ENCODE data around the gene GRAMD1C.

GRAMD1C gene

DNA sequence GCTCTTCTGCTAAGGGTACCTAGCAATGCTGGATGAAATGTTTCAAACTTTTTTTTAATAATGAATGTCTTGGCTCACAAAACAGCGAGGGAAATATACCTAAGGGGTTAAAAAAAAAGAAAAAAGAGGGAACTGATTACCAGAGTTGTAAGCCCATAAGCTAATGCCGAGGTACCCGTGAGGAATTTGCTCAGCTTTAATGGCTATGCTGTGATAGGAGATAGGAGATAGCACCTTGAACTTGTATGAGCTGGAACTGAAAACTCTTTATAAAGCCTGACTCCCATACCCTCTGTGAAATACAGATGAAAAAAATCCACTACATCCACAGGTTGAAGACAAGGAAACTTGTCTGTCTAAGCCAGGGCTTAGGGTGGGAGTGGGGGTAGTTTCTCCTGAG, 13.9 kb downstream of the GRAMD1C start:
- DNase-seq = no peak

DNA sequence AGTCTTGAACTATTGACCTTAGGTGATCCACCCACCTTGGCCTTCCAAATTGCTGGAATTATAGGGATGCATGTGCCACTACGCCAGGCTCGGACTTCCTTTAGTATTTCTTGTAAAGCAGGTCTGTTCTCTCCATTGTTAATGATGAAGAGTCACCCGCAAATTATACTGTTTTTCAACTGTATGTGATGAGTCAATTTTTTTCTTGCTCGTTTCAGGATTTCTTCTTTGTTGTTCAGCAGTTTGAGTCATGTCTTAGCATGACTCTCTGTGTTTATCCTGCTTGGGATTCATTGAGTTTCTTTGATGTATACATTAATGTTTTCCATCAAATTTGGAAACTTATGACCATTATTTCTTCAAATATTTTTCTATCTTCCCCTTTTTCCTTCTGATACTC, 28.9 kb downstream of the GRAMD1C start:
- no peak for DNase-seq

DNA sequence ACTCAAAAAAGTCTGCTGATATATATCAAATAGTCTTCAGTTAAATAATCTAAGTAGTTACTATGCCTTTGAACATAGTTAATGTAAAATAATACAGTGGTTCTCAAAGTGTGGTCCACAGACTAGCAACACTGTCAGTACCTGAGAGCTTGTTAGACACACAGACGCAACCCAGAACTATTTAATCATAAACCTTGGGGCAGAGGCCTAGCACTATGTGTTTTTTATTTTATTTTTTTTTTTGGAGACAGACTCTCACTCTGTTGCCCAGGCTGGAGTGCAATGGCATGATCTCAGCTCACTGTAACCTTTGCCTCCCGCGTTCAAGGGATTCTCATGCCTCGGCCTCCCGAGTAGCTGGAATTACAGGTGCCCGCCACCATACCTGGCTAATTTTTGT, 34.7 kb downstream of the GRAMD1C start:
- no peak for DNase-seq

DNA sequence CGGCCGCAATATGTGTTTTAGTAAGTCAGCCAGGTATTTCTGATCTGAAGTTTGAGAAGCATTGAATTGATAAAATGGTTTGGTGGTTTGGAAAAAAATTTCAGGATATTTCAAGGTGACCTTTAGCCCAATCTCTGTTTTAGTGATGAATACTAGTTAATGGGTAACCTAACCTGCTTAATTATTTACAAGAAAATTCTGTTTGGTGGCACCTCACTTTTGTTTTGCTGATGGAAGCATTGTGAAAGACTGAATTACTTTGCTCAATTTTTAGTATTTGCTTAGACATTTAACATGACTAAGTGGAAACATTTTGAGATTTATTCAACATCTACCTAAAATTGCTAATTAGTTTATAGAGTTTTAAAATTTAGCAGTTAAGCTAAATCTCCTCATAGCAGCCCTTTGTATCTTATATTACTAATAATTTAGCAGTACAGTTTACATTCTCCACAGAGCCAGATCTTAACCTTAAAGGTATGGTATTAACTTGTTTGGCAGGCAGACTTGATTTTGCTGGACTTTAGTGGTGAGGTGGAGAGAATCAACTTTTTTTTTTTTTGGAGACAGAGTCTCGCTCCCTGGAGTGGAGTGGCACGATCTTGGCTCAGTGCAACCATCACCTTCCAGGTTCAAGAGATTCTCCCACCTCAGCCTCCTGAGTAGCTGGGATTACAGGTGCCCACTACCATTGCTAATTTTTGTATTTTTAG, 35.4 kb downstream of the GRAMD1C start:
- DNase-seq = no peak

DNA sequence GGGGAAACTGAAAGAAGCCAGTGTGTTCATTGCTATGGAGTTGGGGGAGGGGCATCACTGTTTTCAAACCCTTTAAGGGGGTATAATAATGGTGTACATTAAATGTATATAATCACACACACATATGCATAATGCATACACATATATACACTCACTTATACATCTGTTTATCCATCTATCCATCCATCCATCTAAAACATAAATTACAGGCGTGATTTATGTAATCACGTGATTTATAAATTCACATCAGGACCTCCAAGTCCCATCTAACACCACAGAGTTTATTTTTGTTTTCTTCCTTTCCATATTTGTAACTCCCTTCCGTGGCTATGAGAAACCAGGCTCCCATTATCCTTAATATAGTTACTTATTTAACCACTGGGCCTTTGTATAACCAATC, 39.8 kb downstream of the GRAMD1C start:
- DNase-seq = no peak

DNA sequence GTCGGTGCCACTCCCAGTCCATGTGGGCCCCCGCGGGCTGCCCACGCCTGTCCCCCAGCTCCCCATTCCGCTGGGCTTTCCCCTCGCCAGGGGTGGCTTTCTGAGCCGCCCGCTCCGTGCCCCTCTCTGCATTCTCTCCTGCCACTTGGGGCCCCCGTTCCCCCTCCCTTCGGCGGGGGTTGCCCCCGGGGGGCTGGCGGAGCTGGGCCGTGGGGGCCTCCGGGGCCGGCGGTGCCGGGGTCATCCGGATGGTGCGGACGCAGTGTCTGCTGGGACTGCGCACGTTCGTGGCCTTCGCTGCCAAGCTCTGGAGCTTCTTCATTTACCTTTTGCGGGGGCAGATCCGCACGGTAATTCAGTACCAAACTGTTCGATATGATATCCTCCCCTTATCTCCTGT, 46.5 kb downstream of the GRAMD1C start:
- DNase-seq = no peak

DNA sequence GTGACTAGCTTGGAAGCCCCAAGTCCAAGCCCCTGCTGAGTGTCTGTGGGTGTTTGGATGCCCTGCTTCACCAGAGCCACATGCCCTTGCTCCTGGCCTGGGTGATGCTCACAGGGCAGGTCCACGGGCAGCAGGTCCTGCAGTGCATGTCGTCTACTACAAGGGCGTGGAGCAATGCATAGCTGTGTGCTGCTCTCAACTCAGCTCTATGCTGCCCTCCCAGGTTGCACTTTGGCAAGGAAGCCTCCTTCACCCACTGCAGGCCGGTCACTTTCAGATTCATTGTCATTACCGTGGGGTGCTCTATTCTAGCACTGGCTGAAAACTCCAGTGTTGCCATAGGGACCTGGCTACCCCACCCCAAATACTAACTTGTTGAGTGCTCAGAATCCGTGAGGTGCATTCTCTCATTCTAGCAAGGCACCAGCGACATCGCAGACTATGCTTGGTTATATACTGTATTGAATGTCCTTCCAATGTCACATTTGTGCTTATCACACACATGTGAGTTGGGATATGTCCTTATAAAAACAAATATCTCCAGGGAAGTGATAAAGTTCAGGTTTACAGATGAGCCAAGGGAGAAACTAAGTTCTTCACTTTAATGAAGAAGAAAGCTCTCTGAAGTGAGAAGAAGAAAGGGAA, 51.8 kb downstream of the GRAMD1C start:
- no peak for DNase-seq

DNA sequence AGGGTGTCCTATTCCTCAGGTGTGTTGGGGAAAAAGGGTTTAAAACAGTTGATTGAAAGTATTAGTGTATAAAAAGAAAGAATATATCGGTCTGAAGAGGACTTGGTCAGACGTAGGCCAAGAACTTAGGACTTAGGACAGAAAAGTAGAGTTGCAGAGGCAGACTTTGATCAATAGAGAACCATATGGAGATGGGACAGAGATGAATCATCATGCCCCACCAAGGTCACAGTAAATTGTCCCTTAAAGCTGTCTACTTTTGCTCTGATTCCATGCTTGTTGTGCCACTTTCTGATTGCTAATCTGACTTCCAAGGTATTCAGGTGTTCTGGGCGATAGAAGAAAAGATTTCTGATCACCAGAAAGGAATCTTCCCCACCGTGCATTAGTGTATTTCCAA, 56.3 kb downstream of the GRAMD1C start:
- DNase-seq = no peak

DNA sequence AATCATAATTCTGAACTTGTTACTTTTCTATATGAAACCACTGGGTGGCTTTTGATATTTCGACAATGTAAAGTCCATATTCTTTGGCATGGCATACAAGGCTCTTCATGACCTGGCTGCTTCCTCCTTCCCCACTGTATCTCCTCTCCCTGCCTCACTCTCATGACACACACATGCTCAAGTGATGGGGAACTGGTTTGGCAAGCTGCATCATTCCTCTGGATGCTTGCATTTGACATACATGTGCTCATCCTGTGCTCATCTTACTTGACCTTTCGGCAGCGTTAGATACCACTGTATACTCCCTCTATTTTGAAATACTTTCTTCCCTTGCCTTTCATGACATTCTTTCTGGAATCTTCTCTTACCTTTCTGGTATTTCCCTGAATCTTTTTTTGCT, 57.4 kb downstream of the GRAMD1C start:
- no peak for DNase-seq

DNA sequence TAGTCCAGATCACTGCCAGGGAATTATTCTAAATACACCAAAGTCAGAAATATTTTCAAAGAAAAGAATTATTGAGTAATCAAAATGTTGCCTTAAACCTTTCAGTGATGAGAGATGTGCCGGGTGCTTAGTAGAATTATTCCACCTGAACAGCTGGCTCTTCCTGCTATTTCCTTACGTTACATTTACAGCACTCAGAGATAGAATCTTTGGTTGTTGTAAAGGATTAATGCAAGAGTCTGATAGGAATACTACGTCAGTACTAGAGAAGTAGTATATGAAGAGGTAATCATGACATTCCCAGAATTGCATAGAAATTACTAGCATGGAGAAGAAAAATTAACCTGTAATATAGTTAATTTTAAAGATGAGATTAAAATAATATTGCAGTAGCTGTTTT, 58.3 kb downstream of the GRAMD1C start:
- DNase-seq = no peak

DNA sequence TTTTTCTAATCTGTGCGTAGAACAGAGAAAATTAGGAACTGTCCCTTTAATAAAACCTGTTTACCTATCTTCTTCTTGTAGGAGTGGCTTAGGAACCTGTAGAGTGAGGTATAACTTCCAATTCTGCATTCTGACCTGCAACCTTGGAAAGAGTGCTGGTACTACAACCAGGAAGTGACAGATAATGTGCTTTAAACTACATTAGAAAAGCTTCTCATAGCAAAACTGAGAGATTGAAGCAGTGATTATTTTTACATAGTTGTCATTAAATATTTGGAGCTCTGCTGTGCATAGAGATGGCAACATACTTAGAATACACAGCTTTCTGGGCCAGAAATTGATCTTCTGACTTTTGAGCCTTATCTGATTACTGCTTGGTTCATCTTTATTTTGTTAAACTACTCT, 58.8 kb downstream of the GRAMD1C start:
- DNase-seq = no peak

DNA sequence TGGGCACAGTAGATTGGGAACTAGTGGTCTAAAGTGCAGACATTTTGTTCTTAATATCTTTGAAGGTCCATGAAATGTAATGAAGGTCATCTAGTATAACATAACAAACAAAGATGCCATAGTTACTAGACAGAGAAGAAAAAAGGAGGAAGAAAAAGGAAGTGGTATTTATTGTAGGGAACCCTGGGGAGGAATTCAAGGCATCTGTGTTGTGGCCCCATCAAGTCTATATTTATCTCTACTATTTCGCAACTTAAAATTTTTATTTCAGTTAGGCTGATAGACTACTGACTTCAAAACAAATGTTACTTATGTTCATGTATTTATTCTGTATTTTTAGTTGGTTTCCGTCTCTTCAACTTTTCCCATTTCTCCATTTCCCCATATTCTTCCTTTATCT, 60.3 kb downstream of the GRAMD1C start:
- no peak for DNase-seq

DNA sequence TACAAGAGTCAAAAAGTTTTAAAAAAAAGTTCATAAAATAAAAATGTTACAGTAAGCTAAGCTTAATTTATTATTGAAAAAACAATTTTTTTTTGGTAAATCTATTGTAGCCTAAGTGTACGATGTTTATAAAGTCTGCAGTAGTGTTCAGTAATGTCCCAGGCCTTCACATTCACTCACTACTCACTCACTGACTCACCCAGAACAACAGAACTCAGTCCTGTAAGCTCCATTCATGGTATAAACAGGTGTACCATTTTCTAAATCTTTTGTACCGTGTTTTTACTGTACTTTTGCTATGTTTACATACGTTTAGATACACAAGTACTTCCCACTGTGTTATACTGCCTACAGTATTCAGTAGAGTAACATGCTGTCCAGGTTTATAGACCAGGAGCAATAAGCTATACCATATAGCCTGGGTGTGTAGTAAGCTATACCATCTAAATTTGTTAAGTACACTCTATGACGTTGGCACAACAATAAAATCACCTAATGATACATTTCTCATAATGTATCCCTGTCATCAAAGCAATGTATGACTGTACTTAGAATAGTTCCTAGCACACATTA, 68.1 kb downstream of the GRAMD1C start:
- no peak for DNase-seq

DNA sequence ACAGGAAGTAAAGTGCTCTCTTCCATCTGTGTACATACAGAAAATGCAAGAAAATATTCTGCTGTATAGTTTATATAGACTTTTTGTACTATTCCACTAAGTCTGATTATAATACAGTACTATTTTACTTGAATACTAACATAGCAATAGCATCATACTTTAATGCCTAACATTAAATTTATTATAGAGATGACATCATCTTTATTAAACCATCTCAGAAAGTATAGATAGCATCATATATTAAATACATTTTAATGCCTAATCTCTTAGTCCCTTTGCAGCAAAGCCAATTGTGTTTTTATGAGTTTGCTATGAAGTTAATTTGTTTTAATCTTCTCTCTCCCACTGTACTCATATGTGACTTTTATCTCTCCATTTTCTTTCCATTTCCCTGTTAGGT, 69.5 kb downstream of the GRAMD1C start:
- DNase-seq = no peak

DNA sequence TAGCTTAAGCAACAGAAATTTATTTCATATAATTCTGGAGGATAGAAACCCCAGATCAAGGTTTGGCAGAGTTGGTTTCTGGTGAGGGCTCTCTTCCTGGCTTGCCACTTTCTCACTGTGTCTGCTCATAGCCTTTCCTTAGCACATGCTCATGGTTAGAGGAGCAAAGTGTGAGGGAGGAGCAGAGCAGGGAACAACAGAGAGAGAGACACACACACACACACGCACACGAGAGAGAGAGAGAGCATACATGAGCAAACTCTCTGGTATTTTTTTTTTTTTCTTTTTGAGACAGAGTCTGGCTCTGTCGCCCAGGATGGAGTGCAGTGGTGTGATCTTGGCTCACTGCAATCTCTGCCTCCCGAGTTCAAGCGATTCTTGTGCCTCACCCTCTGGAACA, 72.4 kb downstream of the GRAMD1C start:
- no peak for DNase-seq

DNA sequence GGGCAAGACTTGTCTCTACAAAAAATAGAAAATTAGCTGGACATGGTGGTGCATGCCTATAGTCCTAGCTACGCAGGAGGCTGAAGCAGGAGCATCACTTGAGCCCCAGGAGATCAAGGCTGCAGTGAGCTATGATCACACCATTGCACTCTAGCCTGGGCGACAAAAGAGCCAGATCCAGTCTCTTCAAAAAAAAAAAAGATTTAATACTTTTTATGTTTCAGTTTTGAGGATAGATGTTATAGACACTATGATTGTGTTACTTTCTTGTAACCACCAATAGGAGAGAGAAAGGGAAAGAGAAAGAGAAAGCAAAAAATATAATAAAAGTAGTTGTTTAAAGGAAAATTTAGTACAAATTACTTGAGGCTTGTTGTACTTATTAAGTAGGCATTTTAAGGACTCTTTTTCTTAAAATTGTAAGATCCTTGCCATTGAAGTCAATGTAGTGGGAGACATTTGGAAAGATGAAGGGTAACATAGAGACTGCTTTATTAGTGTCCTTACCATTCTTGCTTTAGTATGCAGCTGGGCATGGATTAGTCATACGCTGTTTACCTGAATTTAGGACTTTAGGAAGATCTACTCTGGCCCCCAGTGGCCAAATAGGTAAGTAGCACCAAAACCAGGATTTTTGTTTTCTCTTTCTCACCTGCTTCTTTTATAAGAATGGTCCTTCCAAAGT, 74.1 kb downstream of the GRAMD1C start:
- DNase-seq = peak; percentile 9

DNA sequence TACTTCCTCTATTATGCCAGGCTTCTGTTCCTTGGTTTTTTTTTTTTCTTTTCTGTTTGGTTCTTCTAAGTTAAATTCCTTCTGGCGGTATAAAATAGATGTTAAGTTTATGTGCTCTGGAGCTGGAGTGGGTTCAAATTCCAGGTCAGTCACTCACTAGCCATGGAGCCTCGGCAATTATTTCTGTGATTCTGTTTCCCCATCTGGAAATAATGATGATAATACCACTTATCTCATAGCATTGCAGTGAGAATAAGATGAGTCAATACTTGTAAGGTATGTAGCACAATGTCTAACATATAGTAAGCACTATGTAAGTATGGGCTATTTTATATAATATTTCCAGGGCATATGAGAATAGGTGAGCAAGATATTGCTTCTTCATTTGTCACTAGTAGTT, 76.1 kb downstream of the GRAMD1C start:
- DNase-seq = no peak

DNA sequence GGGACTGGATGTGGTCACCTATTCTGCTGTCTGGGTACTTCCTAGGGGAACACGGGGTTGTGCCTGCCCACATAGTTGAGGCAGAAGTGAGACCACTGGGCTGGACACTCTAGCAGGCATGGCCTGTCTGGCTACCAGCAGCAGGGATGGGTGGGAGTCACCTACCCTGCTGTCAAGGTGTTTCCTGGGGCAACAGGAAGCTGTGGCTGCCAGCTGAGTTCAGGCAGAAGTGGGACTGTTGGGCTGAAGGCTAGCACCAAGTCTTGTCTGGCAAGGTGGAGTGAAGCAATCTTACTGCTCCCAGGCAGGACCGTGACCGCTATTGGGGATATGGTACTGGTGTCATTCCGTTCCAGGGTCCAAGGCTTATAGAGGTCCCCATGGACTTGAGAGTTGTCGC, 89.0 kb downstream of the GRAMD1C start:
- DNase-seq = no peak

DNA sequence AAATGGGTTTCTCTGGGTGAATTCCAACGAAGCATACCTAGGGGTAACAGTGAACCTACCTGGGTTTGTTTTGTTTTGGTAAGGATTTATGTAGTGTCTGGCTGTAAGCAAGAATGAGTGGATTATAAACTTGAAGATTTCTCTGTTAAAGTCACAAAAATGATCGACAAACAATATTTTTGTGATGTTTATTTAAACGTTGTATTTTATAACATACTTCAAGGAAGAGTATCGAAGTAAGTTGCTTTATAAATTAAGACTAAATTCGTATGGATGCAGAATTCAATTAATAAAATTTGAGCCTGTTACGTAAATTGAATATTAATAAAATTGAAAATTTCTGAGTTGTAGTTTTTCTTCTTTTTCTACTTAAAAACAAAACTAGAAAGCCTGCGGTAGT, 108.2 kb downstream of the GRAMD1C start:
- no peak for DNase-seq

DNA sequence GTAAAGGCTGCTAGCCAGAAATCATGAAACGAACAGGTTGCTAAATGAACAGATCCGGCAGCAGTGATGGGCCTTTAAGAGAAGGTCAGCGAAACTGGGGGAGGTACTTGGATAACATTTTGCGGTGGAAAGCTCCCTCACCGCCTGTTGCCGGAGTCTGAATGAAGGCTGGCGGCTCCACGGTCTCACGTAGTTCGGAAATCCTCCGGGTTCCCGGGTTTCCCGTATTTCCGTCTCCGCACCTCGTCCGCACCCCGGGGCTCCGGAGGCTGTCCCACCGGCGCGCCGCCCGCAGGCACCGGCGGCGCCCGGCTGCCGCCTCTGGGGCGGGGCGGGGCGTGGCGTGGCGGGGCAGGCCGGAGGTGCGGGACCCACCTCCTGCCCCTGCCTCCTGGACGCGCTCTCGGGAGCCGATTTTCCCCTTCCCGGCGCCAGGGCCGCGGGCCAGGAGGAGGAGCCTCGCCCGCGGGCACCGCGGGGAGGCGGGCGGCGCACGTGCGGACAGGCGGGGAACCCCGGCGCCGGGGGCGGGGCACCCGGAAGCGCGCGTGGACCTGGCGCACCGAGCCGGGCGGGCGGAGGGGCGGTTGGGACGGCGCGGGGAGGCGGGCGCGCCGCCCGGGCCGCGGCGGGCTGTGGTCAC, 108.9 kb downstream of the GRAMD1C start, which contains the start of gene ZDHHC23:
ZDHHC23 (plus strand) TSS at position 642 of the 643 bp plus-strand sequence. CDS start 790 bp downstream, outside the sequence.
- DNase-seq = peak; percentile 59

DNA sequence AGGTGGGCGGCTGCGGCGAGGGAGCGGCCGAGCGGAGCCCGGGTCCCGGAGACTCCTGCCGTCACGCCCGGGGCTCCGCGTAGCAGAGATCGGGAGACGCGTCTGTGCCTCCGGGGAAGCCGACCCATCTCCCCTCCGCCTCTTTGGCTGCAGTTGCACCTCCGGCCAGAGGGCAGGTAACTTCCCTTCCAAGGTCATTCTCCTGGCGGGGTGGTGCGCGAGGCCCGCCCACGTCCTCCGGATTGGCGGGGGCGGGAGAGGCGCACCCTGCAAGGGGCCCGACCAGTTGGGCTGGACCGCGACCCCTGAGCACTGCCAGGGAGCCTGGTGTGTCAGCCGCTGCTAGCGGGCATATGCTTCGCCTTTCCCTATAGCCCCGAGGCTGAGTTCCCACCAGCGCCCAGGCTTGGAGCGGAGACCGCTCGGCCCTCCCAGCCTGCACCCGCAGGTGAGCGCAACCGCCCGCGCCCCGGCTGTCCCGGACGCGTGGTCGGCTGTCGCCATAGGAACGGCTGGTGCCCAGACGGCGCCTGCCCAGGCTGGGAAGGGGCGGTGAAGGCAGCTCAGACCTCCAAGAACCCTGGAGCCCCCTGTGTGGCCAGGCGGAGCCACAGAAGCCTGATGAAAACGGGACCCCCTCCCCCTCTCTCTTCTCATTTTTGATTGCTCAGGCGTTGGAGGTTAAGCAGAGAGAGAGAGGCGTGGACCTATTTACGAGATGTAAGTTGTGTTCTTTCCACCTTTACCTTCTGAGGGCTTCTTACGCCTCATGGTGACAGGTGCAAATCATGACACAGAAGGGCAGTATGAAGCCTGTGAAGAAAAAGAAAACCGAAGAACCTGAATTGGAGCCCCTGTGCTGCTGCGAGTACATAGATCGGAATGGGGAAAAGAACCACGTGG, 109.7 kb downstream of the GRAMD1C start:
- DNase-seq = peak; percentile 4

DNA sequence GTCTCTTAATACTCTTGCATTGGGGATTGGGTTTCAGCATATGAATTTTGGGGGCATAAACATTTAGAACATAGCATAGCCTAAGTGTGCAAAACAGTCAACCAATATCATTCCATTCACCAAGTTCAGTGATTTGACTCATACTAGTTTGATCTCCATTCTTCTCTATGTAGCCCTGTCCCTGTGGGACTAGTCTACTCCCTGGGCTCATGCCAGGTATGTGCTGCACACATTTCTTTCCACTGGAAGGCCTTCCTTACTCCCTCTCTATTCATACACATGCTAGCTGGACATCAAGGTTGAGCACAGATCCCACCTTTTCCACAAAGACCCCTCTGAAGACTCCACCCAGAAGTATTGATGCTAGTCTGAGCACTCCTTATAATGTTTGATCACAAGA, 114.3 kb downstream of the GRAMD1C start:
- DNase-seq = no peak
